SIG-M5 treated with dmso at 0.1 percent for 504 hours (cell line): ENCODE measurements around the gene ANKRD11.
"Not testable (repeated sequence)": the region's sequence is repeated elsewhere in the genome, so short reads cannot be mapped to it uniquely, and the experiment has no call there.

Experiments used
- DNase-seq: peaks from one replicate; lab custom pipeline; 2025; ENCODE audit not compliant: unreplicated experiment; lab: John Stamatoyannopoulos, UW

The ANKRD11 gene

GRCh38 chr16:89318871-89319630, 171.3 kb downstream of the ANKRD11 start:
- no peak for DNase-seq

GRCh38 chr16:89318430-89318758, 172.0 kb downstream of the ANKRD11 start:
- DNase-seq: no peak

DNA sequence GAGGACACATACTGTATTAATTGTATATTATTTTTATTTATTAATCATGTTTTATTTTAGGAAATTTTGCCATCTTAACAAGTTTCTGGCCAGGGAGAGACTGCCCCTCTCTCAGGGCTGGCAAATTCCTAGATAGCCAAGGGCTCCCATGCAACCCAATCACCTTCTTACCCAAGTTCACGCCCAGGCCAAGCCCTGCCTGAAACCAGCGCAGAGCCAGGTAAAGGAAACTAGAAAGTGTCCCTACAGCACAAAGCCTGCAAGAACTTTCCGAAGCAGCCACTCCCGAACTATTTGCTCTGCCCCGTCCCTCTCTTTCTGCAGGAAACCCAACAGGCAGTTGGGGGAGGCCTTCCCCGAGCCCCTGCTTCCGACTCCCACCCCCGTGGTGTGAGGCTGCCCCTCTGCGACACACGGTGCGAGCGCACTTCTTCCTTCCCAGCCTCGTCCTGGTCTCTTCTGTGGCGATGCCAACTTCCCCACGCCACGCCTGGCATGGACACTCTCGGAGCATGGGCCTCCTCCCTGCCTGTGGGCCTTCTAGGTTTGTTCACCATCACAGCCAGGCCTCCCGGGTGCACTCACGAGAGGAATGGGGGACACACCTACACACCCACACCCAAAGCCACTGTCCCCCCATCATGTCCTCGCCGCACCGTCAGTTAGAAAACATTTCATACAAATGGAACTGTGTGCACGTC, 172.5 kb downstream of the ANKRD11 start:
- no peak for DNase-seq

GRCh38 chr16:89317101-89317671, 173.2 kb downstream of the ANKRD11 start:
- DNase-seq: no peak

DNA sequence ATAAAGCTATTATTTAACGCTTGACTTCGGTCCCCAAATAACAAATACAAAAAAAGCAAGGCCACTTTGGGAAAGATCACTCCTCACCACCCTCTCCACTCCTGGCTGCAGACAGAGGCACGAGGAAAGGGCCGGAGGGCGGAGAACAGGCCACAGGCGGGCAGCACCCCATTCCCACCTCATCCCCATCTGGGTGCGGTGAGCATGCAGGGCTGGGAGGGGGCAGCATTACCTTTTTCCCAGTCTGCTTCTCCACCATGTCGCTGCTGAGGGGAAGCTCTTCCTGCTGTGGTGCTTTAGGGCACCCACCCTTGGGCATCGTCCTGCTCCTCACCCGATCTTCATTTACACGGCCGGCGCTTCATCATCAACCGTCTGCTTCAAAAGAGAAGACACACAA, 173.7 kb downstream of the ANKRD11 start:
- no peak for DNase-seq

DNA sequence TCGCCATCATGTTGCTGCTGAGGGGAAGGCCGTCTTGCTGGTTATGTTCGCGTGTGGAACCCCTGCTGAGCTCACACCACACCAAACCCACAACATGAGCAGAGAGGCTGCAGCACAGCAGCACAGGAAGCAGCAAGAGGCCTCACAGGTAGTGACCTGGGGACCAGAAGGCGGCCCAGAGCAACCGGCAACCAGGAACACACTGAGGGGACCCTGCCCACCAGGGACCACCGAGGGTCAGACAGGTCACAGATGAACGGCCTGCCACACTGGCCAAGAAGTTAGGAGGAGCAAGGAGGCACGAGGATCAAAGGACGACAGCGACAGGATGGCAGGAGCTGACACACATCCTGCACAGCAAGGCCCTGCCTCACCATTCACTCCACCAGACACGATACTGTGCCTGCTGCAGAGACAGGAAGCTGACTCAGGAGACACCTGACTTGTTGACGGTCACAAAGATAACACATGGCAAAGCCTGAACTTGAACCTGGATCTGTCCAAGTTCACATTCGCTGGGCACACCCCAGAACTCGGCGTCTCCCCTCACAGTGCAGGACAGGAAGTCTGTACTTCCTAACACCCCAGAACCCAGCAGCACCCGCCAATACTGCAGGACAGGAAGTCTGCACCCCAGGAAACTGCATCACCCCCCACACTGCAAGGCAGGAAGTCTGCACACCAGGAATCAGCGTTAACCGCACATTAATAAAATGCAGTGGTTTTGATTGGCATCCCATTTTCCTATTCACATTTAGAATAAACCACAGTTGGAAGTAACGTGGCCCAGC, 174.4 kb downstream of the ANKRD11 start:
- no peak for DNase-seq

GRCh38 chr16:89315271-89315670, 175.1 kb downstream of the ANKRD11 start:
- DNase-seq: no peak

GRCh38 chr16:89314854-89315253, 175.5 kb downstream of the ANKRD11 start:
- no peak for DNase-seq

DNA sequence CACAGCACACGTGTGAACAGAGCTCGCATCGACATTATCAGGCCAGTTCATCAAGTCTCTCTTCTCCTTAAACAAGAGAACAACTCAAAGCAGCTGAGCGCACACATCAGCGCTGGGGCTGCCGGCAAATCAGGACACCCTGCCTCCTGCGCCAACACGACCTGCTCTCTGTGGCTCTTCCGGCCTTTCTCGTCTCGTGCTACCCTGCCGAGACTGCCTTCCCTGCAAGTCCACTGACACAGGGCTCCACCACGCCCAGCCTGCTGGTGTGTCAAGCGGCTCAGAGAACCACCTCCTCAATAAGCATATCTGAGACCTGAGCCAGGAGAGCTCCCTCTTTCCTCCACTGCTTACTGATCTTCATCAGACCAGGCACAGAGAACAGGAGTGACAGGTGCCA, 176.0 kb downstream of the ANKRD11 start:
- no peak for DNase-seq

- no peak for DNase-seq
Measured at GRCh38 chr16:89313583-89313982, 176.8 kb downstream of the ANKRD11 start.

DNA sequence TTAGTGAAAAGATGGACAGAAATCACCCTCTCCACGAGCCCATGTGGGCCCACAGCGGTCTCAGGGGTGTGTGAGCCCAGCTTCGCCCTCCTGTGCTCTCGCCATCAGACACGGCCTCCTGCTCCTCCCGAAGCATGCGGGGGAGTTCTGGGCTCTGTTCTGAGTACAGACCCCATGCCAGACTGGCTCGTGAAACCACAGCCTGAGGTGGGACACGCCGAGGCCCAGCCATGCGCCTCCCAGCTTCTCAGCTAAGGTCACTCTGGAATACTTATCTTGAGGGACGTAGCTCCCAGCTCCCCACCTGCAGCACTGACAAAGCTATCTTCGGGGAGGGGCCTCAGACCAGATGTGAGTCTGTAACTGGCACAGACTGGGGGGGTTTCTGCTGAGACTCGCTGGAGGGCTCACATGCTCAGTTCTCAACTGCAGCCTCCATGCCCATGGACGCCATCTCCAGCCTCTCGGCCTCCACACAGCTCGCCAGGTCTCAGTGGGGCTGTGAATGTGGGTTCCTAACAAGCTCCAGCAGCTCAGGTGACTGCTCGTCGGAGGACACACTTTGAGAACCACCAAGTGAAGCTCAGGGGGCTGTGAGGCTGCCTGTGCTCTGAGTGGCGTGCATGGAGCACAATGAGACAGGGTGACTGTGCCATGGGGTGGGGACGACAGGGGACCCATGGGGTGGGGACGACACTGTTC, 177.6 kb downstream of the ANKRD11 start:
- DNase-seq: no peak

- DNase-seq: no peak
Measured at GRCh38 chr16:89312194-89312593, 178.2 kb downstream of the ANKRD11 start.

DNA sequence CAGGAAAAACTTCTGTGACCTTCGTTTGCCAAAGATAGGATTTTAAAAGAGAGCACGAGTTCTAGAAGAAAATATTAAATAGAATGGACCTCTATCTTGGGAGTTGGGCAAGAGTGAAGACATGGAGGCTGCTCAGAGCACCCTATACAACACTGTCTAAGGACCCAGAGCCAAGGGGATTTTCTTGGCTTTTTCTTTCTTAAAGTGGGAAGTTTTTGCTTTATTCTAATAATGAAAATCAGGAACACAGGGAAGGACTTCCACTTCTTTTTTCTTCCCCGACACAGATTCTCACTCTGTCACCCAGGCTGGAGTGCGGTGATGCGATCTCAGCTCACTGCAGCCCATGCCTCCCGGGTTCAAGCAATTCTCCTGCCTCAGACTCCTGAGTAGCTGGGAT, 178.7 kb downstream of the ANKRD11 start:
- DNase-seq: no peak

GRCh38 chr16:89309438-89310122, 180.8 kb downstream of the ANKRD11 start:
- DNase-seq: no peak

- DNase-seq: no peak
Measured at GRCh38 chr16:89308391-89309333, 181.7 kb downstream of the ANKRD11 start.

DNA sequence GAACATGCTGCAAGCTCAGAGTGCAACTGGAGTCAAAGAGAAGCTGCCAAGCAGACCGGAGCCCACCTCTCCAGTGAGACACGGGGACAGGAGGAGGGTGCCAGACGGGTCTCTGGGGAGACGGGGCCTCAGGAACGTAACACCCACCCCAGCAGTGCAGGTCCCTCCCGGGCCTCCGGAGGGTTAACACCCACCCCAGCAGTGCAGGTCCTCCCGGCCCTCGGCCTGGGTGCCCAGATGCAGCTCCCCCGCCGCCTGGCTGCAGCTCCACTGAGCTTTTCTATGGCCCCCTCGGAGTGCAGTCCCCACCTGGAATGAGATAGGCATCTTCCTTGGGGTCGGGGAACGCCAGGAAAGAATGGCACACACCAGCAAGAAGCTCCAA, 182.9 kb downstream of the ANKRD11 start:
- no peak for DNase-seq

- not testable (repeated sequence) for DNase-seq
Measured at GRCh38 chr16:89306457-89307420, 183.6 kb downstream of the ANKRD11 start.
